DMS153 treated with DMSO at 0.1 percent for 48 hours (cell line): ENCODE results near the gene MUC5AC.
"Not testable (repeated sequence)": the region's sequence is repeated elsewhere in the genome, so short reads cannot be mapped to it uniquely, and the experiment has no call there.

Source experiments
- DNase-seq: peaks from one replicate; lab custom pipeline; 2025; ENCODE audit not compliant: unreplicated experiment; lab: John Stamatoyannopoulos, UW

The MUC5AC gene

GRCh38 chr11:1205121-1205986 is 47.6 kb downstream of the MUC5AC start:
- DNase-seq, result no peak

DNA sequence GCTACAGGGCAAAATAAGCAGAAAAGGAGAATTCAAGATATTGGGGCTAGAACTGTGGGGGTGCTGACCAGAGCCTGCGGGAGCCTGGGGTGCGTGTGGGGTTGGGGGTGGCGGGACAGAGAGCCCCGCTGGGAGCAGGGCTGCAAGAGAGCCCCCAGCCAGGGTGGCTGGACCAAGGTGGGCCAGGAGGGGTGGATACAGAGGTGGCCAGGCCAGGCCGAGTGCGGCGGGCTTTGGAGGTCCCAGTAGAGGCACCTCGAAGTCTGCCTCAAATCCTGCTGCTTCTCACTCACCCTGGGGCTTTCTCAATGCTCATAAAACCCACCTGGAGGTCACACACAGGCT is 48.2 kb downstream of the MUC5AC start:
- no peak for DNase-seq

DNA sequence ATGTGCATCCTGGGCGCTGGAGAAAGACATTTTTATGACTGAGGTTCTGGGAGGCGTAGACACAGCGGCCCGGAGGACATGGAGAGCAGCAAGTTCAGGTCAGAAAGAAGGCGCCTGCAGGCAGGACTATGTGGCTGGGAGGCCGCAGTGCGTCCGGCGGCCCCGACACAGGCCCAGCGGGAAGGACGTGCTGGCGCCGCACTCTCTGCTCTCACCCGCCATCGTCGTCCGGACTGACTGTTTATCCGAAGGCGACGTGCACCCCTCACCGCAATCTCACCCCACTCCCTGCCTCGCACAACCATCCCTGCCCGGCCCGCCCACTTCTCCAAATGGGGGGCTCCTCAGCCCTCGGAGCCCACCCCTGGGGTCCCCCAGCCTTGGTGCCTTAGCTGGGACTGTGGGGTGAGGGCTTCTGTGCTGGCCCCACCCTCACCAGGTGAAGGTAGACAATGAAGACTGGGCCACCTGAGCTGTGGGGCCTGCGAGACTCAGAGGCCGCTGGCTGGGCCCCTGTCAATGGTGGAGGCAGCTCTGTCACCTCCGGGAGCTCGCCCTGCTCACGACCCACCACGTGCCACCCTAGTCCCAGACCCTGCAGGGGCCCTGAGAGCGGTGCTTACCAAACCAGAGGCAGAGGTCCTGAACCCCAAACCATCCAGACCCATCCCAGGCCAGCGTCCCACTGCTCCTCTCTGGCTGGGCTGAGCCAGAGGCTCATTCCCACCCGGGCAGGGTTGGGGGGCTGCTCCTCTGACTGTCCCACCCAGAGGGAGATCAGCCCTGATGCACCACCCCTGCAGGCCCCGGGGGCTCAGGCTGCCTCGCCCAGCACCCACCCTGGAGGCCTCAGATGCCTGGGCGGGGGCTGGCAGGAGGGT is 48.9 kb downstream of the MUC5AC start:
- no peak for DNase-seq

DNA sequence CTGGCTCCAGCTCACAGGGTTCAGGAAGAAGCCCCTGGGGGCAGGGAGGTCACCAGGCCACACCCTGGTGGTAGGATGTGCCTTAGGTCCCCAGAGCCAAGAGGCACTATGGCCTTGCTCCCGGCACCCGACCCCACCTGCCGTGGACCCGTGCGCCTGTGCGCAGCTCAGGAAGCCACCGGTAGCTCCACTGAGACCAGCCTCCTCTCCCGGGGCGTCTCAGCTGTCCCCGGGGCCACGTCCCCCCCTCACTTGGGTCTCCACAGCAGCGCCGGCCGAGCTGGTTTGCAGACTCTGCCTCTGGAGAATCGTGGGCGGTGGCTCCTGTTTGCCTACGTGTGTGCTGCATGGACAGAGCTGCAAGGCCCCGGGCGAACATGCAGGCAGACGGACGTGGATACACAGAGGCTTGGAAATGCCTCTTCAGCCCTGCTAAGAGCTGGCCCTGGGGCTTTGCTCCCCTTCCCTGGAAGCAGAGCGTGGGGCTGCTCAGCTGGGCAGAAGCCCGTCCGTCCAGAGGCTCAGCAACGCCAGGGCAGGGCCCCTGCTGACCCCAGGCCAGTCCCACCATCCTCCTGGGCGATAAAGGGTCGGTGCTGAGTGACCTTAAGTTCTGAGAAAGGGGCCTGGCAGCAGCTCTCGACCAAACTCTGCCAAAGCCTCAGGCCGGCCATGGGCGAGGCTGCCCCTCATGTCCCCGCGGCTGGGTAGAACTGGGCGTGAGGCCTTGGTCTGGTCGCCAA is 49.8 kb downstream of the MUC5AC start:
- DNase-seq, result no peak

DNA sequence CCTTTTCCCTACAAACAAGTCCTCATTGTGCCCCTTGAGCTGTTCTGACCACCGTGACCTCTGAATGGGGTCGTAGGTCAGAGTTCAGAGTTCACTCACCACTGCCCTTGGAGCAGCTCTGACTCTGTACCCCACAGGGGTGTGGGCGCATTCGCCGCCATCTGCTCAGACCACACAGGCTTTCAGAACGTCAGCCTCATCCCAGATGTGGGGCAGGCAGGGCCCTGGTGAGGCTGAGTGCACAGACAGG is 50.3 kb downstream of the MUC5AC start:
- DNase-seq, result no peak

- no peak for DNase-seq
Observed at GRCh38 chr11:1208394-1209261, 50.9 kb downstream of the MUC5AC start.

DNA sequence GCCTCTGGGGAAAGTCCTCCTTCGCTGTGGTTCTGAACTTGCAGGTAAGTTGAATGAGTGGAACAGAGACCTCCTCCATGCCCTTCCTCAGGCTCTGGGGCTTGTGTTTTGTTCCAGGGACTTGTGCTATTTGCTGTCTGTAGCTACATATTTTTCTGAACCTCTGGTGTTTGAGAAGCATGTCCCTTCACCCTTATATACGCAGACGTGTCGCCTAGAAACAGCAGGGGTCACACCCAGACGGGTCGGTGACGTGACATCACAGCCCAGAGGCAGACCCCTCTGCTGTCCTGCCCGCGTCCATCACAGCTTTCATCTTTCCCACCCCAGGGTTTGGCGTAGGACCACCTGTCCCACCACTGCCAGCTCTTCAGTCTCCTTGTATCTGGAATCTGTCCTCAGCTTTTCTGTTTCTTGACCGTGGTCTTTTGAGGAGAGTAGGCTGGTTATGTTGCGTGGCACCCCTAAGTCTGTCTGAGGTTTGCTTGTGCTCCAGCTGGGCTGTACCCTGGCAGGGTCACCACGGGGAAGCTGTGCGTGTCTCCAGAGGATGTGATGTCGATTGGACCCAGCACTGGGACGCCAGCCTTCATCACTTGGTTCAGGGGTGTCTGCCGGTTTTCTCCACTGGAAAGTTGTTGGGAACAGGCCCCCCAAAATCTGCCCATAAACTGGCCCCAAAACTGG is 51.8 kb downstream of the MUC5AC start:
- DNase-seq, result no peak

GRCh38 chr11:1211838-1212237 is 54.1 kb downstream of the MUC5AC start:
- DNase-seq, result no peak

GRCh38 chr11:1215826-1216225 is 58.1 kb downstream of the MUC5AC start:
- DNase-seq, result not testable (repeated sequence)

- no peak for DNase-seq
Observed at GRCh38 chr11:1217151-1217550, 59.4 kb downstream of the MUC5AC start.

- no peak for DNase-seq
Observed at GRCh38 chr11:1218256-1218787, 60.6 kb downstream of the MUC5AC start.

DNA sequence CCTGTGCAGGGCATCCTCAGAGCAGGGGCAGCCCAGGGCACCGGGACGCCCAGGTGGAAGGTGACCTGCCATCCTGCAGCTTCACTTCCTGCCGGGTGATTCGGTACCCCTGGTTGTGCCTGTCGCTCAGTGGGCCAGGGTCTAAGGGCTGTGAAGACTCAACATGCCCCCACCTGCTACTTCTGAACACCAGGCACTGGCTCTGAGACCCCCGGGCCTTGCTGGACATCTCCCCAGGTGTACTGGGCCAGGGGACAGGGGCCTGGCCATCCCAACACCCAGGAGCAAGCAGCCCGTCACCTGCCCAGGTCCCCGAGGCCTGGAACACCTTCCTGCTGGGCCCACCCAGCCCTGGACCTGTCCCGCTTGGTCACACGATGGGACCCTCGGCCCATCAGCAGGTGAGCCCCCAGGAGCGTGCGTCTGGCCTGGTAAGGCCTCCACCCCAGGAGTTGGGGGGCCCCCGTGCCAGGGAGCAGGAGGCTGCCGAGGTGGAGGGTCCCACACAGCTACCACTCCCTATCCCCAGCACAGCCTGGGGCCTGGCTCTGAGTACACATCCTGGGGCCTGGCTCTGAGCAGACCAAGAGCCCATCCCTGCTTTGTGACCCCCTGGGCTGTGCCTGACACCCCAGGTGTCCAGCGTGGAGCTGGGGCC is 61.2 kb downstream of the MUC5AC start:
- DNase-seq, result no peak

DNA sequence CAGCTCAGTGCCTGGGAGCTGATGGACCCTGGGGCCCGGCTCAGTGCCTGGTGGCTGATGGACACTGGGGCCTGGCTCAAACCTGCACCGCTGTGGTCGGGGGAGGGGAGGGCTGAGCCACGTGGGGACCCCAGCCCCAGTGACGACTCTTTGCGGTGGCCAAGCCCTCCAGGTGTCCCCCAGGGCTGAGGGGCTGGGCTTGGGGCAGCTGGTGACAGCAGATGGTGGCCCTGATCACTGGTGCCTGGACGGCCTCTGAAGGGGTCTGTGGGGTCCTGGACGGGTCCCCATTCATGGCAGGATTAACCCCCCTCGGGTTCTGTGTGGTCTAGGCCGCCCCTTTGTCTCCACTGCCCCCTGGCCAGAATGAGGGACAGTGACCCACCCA is 61.7 kb downstream of the MUC5AC start:
- DNase-seq, result no peak

DNA sequence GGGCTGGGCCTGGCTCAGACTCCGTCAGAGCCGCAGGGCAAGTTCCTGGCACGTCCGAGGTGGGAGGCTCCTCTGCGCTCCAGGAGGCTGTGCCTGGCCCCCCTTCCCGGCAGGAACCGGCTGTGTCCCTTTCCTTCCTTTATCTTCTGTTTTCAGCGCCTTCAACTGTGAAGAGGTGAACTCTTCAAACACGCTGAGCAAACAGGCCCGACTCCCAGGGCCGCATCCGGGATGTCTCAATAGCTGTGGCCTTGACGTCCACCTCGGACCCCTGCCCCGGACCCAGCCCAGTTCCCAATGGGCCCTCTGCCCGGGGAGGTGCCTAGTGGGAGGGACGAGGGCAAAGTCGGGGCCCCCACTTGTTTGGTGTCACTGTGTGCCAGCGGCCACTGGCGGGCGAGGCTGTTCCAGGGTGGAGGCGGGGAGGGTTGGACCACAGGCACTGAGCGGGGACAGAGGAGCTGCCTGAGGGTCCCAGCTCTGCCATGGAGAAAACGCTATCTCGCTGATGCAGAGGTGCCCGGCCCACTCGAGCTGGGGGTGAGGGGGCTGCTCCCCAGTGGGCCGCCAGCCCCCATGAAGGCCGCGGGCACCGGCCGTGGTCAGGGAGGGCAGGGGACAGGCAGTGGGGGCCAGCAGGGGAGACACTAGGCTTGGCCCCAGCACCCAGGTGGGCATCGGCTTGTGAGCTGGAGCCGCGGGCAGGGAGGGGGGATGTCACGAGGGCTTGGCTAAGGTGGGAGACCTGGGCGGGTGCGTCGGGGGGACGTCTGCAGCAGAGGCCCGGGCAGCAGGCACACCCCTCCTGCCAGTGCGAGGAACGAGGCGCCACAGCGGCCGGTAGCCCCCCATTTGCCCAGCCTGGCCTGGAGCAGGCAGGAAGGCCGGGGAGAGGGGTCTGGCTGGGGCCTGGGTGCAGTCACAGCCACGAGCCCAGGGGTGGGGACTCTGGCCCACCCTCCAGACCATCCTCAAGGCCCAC is 62.4 kb downstream of the MUC5AC start:
- DNase-seq, result no peak

GRCh38 chr11:1220941-1221721 is 63.4 kb downstream of the MUC5AC start:
- DNase-seq, result no peak

DNA sequence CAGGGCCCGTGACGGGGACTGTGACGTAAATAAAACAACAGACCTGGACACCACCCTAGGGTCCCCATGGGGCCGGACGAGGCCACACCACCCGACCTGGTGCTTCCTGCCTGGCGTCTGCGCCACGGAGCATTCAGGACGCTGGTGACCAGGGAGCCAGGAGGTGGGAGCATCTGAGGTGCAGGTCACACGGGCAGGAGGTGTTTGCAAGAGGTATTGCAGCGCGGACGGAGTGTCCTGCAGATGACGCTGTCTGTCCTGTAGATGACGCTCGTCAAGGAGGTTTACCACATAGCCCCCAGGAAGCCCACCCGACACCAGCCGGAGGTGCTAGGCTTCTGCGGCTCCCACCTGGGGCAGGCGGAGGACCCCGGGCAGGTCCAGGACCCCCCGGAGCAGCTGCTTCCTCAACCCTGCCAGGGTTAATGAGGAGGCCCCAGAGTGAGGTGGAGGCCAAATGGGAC is 64.1 kb downstream of the MUC5AC start:
- DNase-seq, result no peak
